Measurements from ENCODE around the gene MOB4. TPM values are rescaled to one million over a fixed set of nuclear protein-coding genes. Genes with fewer than 3 reads are reported as not detected.
"Not testable (repeated sequence)": the region's sequence is repeated elsewhere in the genome, so short reads cannot be mapped to it uniquely, and the experiment has no call there.

The MOB4 gene
- total RNA-seq = 10 to 100 TPM; 23.5 to 28.1 (median 23.8) TPM

DNA sequence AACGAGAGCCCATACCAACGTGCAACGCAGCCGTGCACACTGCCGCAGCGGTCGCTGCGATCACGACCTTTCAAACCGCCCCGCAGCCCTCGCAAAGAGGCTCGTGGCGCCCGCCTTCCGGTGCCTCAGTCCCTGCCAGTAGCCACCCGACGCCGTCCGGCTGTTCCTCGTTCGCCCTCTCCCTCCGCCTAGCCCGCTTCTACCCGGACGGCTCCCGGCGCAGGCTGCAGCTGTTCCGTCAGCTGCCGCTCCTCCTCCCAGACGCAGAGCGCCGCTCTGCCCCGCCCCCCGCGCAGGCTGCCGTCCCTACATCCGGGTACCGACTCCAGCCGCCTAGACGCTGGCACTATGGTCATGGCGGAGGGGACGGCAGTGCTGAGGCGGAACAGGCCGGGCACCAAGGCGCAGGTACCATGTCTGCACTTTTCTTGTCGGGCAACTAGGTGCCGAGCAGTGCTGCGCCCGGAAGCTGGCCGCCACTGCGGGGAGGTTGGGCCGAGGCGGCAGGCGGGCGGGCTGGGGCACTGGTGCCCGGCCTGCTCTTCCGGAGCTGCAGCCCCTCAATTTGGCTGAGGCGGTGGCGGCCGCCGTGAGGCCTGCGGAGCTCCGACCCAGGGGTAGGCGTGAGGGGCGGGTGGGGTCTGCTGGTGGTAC, at the start of gene MOB4:
Gene MOB4, plus strand, starts transcription at position 328 of the 654 bp plus-strand sequence. Its CDS starts 21 bp downstream, at position 349.
- H3K4me3 Mint-ChIP-seq = peak within 1 kb of the TSS; percentile 97
- H3K27me3 Mint-ChIP-seq (ENCODE audit: low read depth) = no peaks in the 10 kb centered on the region
- no peaks in the 10 kb centered on the region for H3K9me3 Mint-ChIP-seq

GRCh38 chr2:197472166-197472565, 43.7 kb upstream of the MOB4 start:
- DNase-seq = no peak
- Mint-ChIP-seq H3K36me3 (ENCODE audit: insufficient read depth) (peaks cover 29% of the 10 kb centered on the region), H3K4me3 (no peak overlapping the region), H3K9me3 (no peaks in the 10 kb centered on the region), H3K27me3 (ENCODE audit: low read depth) (no peaks in the 10 kb centered on the region), H3K4me1 (ENCODE audit: low read depth) (no peaks in the 10 kb centered on the region)
- ATAC-seq = no peak

More for the DNA sequence above, at the start of gene MOB4:
- H3K36me3 Mint-ChIP-seq (ENCODE audit: insufficient read depth) = peaks cover 6% of the 10 kb centered on the region
- DNase-seq (peak; percentile 90), ATAC-seq (peak; percentile 94 to 95)
- peaks cover 40% of the 10 kb centered on the region for H3K4me1 Mint-ChIP-seq (ENCODE audit: low read depth)

DNA sequence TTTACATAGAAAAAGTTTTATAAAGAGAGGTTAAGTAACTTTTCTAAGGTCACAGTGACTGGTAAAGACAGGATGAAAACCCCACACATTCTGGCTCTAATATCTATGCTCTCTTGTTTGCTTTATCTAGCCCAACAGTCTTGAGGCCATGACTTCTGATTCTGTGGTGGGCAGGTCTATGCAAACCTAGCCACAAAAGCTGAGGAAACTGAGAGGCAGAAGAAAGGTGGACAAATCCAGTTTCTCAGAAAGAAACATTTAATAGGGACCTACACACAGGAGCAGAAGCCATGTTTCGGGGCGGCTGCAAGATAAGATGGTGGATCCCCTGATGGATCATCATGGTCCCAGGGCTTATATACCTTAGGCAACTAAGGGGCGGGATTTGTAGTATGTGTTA, 38.1 kb upstream of the MOB4 start:
- peaks cover 50% of the 10 kb centered on the region for H3K36me3 Mint-ChIP-seq (ENCODE audit: insufficient read depth)
- H3K4me3 Mint-ChIP-seq = no peak overlapping the region
- DNase-seq = no peak
- ATAC-seq = no peak
- no peaks in the 10 kb centered on the region for H3K4me1 Mint-ChIP-seq (ENCODE audit: low read depth)
- no peaks in the 10 kb centered on the region for H3K27me3 Mint-ChIP-seq (ENCODE audit: low read depth)
- no peaks in the 10 kb centered on the region for H3K9me3 Mint-ChIP-seq

DNA sequence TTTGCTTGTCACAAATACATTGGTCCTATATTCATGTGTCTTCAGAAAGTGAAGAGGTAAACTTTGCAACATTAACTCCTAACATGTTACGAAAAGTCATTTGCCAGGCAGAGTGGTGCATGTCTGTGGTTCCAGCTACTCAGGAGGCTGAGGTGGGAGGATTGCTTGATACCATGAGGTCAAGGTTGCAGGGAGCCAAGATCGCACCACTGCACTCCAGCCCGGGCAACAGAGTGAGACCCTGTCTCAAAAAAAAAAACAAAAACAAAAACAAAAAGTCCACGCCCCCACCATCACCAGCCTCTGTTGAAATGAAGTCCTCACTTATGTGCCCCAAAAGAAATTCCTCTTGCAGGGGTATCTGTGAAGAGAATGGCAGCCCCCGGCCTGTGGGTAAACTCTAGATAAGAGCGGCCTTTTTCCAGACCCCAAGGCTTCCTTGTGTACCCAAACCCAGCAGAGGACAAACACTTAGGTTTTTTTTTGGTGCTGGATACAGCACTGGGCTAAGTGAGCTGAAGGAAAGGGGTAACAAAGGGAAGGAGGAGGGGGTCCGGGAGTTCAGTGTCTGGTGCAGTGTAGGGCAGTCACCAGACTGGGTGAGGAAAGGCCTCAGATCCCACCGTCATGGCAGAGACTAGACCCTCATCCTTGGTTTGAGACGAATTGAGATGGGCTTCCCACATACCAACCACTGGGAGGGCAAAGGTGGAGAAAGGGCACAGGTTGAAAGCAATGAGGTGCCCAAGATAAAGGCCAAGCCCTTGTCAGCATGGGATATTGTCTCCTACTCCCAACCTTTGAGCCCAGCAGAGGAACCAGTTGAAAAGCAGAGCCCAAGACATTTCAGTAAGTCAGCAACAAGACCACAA, 35.5 kb upstream of the MOB4 start:
- no peak for ATAC-seq
- H3K27me3 Mint-ChIP-seq (ENCODE audit: low read depth) = no peaks in the 10 kb centered on the region
- H3K4me1 Mint-ChIP-seq (ENCODE audit: low read depth) = no peaks in the 10 kb centered on the region
- no peak for DNase-seq
- H3K36me3 Mint-ChIP-seq (ENCODE audit: insufficient read depth) = peaks cover 48% of the 10 kb centered on the region
- no peak overlapping the region for H3K4me3 Mint-ChIP-seq
- H3K9me3 Mint-ChIP-seq = peaks cover 5% of the 10 kb centered on the region

DNA sequence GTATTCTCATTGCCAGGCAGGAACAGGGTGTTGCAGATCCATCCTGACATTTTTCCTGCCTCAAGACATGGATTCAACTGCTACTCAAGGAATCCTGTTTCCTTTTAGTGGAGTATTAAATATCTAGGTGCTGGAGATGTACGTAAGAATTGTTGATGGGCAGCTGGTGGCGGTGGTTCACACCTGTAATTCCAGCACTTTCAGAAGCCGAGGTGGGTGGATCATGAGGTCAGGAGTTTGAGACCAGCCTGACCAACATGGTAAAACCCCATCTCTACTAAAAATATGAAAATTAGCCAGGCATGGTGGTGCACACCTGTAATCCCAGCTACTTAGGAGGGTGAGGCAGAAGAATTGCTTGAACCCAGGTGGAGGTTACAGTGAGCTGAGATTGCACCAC, 31.6 kb upstream of the MOB4 start:
- not testable (repeated sequence) for DNase-seq; ATAC-seq; H3K27me3 Mint-ChIP-seq (ENCODE audit: low read depth); H3K4me1 Mint-ChIP-seq (ENCODE audit: low read depth); H3K4me3 Mint-ChIP-seq; H3K9me3 Mint-ChIP-seq
- H3K36me3 Mint-ChIP-seq (ENCODE audit: insufficient read depth) = peaks cover 53% of the 10 kb centered on the region

DNA sequence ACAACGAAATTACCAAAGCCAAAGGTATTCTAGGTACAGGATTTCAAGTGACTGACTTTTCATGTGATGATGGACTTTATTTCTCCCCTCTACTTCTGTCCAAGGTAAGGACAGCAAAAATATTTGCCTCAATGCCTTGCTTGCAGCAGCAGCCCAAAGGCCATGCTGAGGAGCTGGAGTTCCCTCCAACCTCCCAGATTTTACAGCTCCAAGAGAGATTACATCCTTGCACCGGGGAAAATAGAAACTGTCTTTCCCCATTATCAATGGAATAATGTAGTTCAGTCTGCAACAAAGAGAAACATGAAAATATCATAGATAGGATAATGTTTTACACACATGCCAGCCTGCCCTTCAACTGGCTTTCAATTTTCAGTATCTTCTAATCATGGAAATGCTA, 29.7 kb upstream of the MOB4 start:
- no peak for ATAC-seq
- no peaks in the 10 kb centered on the region for H3K4me1 Mint-ChIP-seq (ENCODE audit: low read depth)
- peaks cover 56% of the 10 kb centered on the region for H3K36me3 Mint-ChIP-seq (ENCODE audit: insufficient read depth)
- no peaks in the 10 kb centered on the region for H3K27me3 Mint-ChIP-seq (ENCODE audit: low read depth)
- H3K4me3 Mint-ChIP-seq = no peak overlapping the region
- peaks cover 5% of the 10 kb centered on the region for H3K9me3 Mint-ChIP-seq
- no peak for DNase-seq

DNA sequence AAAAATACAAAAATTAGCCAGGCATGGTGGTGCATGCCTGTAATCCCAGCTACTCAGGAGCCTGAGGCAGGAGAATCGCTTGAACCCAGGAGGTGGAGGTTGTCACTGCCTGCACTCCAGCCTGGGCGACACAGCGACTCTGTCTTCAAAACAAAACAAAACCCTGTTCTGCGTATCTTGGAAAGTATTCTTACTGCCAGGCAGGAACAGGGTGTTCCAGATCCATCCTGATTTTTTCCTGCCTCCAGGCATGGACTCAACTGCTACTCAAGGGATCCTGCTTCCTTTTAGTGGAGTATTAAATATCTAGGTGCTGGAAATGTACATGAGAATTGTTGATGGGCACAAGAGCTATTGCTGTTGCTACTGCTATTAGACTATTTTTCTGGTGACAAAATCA, 28.5 kb upstream of the MOB4 start:
- Mint-ChIP-seq H3K9me3 (peaks cover 5% of the 10 kb centered on the region), H3K36me3 (ENCODE audit: insufficient read depth) (peaks cover 59% of the 10 kb centered on the region), H3K4me3 (no peak overlapping the region), H3K27me3 (ENCODE audit: low read depth) (no peaks in the 10 kb centered on the region), H3K4me1 (ENCODE audit: low read depth) (peaks cover 5% of the 10 kb centered on the region)
- ATAC-seq = no peak
- DNase-seq = no peak

- Mint-ChIP-seq H3K4me3 (peak overlapping the region; percentile 89), H3K36me3 (ENCODE audit: insufficient read depth) (peaks cover 57% of the 10 kb centered on the region), H3K4me1 (ENCODE audit: low read depth) (peaks cover 43% of the 10 kb centered on the region), H3K27me3 (ENCODE audit: low read depth) (no peaks in the 10 kb centered on the region), H3K9me3 (no peaks in the 10 kb centered on the region)
- ATAC-seq (no peak), DNase-seq (no peak)
Observed at GRCh38 chr2:197495433-197496134, 20.3 kb upstream of the MOB4 start.

DNA sequence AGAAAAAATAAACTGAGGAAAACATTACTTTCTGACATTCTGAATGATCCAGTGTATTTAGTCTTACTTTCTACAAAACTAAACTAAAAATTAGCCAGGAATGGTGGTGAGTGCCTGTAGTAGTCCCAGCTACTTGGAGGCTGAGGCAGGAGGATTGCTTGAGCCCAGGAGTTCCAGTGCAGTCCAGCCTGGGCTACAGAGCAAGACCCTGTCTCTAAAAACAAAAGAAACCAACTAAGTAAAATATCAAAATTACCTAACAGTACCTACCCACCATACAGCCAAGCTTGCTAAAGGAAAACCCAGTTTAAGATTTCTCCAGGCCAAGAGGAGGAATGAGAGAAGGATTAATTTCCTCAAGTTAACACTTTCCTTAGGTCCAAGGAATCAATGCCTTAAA, 19.2 kb upstream of the MOB4 start:
- DNase-seq = no peak
- Mint-ChIP-seq H3K9me3 (no peaks in the 10 kb centered on the region), H3K36me3 (ENCODE audit: insufficient read depth) (peaks cover 56% of the 10 kb centered on the region), H3K27me3 (ENCODE audit: low read depth) (no peaks in the 10 kb centered on the region), H3K4me1 (ENCODE audit: low read depth) (peaks cover 39% of the 10 kb centered on the region), H3K4me3 (peak overlapping the region; percentile 89)
- no peak for ATAC-seq

DNA sequence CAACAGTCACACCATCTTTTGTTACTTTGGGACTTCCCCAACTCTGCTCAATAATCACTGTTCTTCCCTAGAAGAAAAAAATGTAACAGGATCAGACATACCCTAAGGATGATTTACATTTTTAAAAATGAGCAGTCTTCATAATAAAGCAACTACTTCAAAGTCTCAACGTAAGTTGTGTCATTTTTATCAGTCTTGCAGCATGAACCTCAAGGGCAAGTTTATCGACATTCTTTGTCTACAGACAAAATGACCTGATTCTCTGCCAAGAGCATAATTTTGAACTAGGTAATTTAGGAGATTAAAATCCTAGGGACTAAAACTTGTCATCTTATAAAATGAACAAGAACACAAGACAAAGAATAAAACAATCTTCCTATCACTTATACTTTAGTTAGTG, 18.5 kb upstream of the MOB4 start:
- DNase-seq (no peak), ATAC-seq (no peak)
- H3K9me3 Mint-ChIP-seq = no peaks in the 10 kb centered on the region
- no peaks in the 10 kb centered on the region for H3K27me3 Mint-ChIP-seq (ENCODE audit: low read depth)
- H3K4me1 Mint-ChIP-seq (ENCODE audit: low read depth) = peaks cover 41% of the 10 kb centered on the region
- peak overlapping the region; percentile 89 for H3K4me3 Mint-ChIP-seq
- H3K36me3 Mint-ChIP-seq (ENCODE audit: insufficient read depth) = peaks cover 61% of the 10 kb centered on the region

DNA sequence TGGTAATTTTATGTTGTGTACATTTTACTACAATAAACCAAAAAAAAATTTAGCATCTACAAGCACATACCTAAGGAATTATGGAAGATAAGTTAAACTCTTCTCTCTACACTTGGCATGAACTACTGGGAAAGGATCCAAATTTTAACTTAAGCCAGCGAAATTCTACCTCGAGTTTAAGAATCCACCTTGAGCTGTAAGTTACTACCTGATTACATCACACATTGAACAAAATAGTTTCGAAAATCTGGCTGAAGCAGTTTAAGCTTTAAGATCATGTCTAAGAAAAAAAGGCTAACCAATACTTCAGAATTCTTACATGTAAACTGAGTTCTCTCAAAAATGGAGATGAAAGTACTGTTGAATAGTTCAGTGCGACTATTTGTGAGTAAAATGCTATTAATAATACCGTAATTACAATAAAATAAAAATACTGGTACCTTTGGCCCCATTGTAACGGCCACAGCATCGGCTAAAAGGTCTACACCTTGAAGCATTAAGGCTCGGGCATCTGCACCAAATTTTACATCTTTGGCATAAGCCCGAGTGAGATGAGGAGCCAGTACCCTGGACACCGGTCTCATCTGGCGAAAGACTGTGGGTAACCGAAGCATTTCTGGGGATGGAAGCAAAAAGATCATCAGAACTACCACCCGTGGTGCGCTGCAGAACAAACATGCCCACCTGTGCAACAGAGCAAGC, 17.5 kb upstream of the MOB4 start:
- peak overlapping the region; percentile 89 for H3K4me3 Mint-ChIP-seq
- ATAC-seq (no peak), DNase-seq (no peak)
- peaks cover 62% of the 10 kb centered on the region for H3K36me3 Mint-ChIP-seq (ENCODE audit: insufficient read depth)
- no peaks in the 10 kb centered on the region for H3K27me3 Mint-ChIP-seq (ENCODE audit: low read depth)
- H3K9me3 Mint-ChIP-seq = no peaks in the 10 kb centered on the region
- H3K4me1 Mint-ChIP-seq (ENCODE audit: low read depth) = peaks cover 44% of the 10 kb centered on the region

DNA sequence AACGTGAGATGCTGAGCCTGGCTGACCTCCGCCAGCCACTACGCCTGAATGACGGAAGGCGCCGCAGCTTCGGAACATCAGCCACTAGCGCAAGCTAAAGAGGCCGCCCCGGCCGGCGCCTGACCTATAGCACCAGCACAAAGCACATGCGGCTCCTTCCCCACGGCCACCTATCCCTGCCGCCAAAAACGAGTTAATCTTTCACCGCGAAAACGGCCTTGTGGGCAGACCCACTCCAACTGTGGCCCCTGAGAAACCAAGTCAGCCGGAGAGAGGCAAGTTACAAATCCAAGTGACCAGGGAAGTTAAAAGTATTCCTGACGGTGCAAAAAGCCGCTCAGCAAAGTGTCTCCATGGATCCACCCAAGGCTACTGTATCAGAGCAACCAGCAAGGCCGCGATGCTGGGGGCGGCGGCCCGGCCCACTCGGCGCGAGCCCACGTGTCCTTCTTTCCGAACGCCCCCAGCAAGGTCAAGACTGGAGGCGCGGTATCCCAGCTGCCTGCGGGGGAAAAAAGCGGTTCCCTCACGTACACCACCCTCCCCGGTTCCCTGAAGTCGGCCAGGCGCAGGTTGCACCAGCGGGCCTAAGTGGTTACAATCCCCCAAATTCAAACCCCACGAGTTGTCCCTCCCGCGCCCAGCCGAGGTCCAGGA, 16.8 kb upstream of the MOB4 start:
- Mint-ChIP-seq H3K4me3 (peak overlapping the region; percentile 89), H3K36me3 (ENCODE audit: insufficient read depth) (peaks cover 61% of the 10 kb centered on the region), H3K27me3 (ENCODE audit: low read depth) (no peaks in the 10 kb centered on the region), H3K9me3 (no peaks in the 10 kb centered on the region), H3K4me1 (ENCODE audit: low read depth) (peaks cover 44% of the 10 kb centered on the region)
- ATAC-seq (peak; percentile 4 to 5), DNase-seq (peak; percentile 36)

- Mint-ChIP-seq H3K4me3 (peak within 1 kb of the TSS; percentile 89), H3K4me1 (ENCODE audit: low read depth) (peaks cover 42% of the 10 kb centered on the region), H3K9me3 (no peaks in the 10 kb centered on the region), H3K27me3 (ENCODE audit: low read depth) (no peaks in the 10 kb centered on the region), H3K36me3 (ENCODE audit: insufficient read depth) (peaks cover 61% of the 10 kb centered on the region)
- DNase-seq = peak; percentile 95
- ATAC-seq = peak; percentile 83 to 84
Observed at GRCh38 chr2:197499594-197500502, 16.0 kb upstream of the MOB4 start, which contains the start of the genes HSPD1 and HSPE1. Gene HSPD1 (minus strand): TSS chr2:197499840. CDS start chr2:197498848, 992 bp downstream. Gene HSPE1 (plus strand): TSS chr2:197500379. CDS start chr2:197500437, 58 bp downstream.
